Type B pancreatic cell (in vitro differentiated cells): ENCODE data around the gene AASDH. TPM values are rescaled to one million over a fixed set of nuclear protein-coding genes. Genes with fewer than 3 reads are reported as not detected.

Source experiments
- DNase-seq: peaks from one replicate; pipeline ENCODE4 v3.0.0; 2021; ENCODE audit warnings: mixed read lengths; ENCODE audit not compliant: unreplicated experiment; ENCODE audit errors: extremely low spot score
- H3K27ac Mint-ChIP-seq: 2 replicates; pipeline ENCODE4 v1.8.0; 2021; ENCODE audit warnings: mild to moderate bottlenecking, mixed read lengths
- H3K27me3 Mint-ChIP-seq: 2 replicates; pipeline ENCODE4 v1.8.0; 2021; ENCODE audit warnings: mixed read lengths
- H3K36me3 Mint-ChIP-seq: 2 replicates; pipeline ENCODE4 v1.8.0; 2021; ENCODE audit warnings: mixed read lengths
- H3K4me1 Mint-ChIP-seq: one replicate; pipeline ENCODE4 v1.8.0; 2021; ENCODE audit warnings: mixed read lengths; ENCODE audit not compliant: unreplicated experiment
- H3K4me3 Mint-ChIP-seq: 2 replicates; pipeline ENCODE4 v1.8.0; 2021; ENCODE audit warnings: mild to moderate bottlenecking, mixed read lengths
- H3K9me3 Mint-ChIP-seq: 2 replicates; pipeline ENCODE4 v1.8.0; 2021; ENCODE audit warnings: mixed read lengths
- CTCF ChIP-seq: fragments of 200-600 bp; sonication (generic); conservative IDR thresholded peaks from 2 replicates; pipeline ENCODE4 v1.5.0; 2021; ENCODE audit warnings: antibody characterized with exemption, mild to moderate bottlenecking
- total RNA-seq: library from RNA; stranded (reverse); gene quantifications from 2 replicates; pipeline ENCODE4 v1.2.1, GENCODE V29; 2021; ENCODE audit warnings: low replicate concordance

Gene AASDH
- total RNA-seq, 1 donor from 2014 or later, result 19.2 TPM

- no peak overlapping the region for H3K27ac Mint-ChIP-seq
- no peaks in the 10 kb centered on the region for H3K9me3 Mint-ChIP-seq
- peaks cover 18% of the 10 kb centered on the region for H3K36me3 Mint-ChIP-seq
Observed at GRCh38 chr4:56315041-56315440, 72.2 kb downstream of the AASDH start.

GRCh38 chr4:56314207-56314915 lies 72.9 kb downstream of the AASDH start:
- Mint-ChIP-seq H3K9me3 (no peaks in the 10 kb centered on the region), H3K36me3 (peaks cover 18% of the 10 kb centered on the region), H3K27me3 (no peaks in the 10 kb centered on the region), H3K4me1 (no peaks in the 10 kb centered on the region), H3K4me3 (no peak overlapping the region), H3K27ac (no peak overlapping the region)
- TF ChIP-seq CTCF, result no peak
- no peak for DNase-seq

More at GRCh38 chr4:56315041-56315440, 72.2 kb downstream of the AASDH start:
- no peak overlapping the region for H3K4me3 Mint-ChIP-seq
- no peaks in the 10 kb centered on the region for H3K27me3 Mint-ChIP-seq
- no peaks in the 10 kb centered on the region for H3K4me1 Mint-ChIP-seq
- no peak for DNase-seq
- no peak for TF ChIP-seq CTCF

- TF ChIP-seq CTCF, result no peak
- DNase-seq, result no peak
- H3K36me3 Mint-ChIP-seq, result peaks cover 22% of the 10 kb centered on the region
- H3K27ac Mint-ChIP-seq, result no peak overlapping the region
- H3K9me3 Mint-ChIP-seq, result no peaks in the 10 kb centered on the region
- no peaks in the 10 kb centered on the region for H3K4me1 Mint-ChIP-seq
- no peaks in the 10 kb centered on the region for H3K27me3 Mint-ChIP-seq
- no peak overlapping the region for H3K4me3 Mint-ChIP-seq
Observed at GRCh38 chr4:56313132-56313531, 74.2 kb downstream of the AASDH start.

GRCh38 chr4:56311299-56311975 lies 75.9 kb downstream of the AASDH start:
- Mint-ChIP-seq H3K9me3 (no peaks in the 10 kb centered on the region), H3K27ac (no peak overlapping the region), H3K36me3 (peaks cover 25% of the 10 kb centered on the region), H3K27me3 (no peaks in the 10 kb centered on the region), H3K4me3 (no peak overlapping the region), H3K4me1 (no peaks in the 10 kb centered on the region)
- no peak for DNase-seq
- TF ChIP-seq CTCF, result no peak

- no peak overlapping the region for H3K4me3 Mint-ChIP-seq
- no peak overlapping the region for H3K27ac Mint-ChIP-seq
- H3K9me3 Mint-ChIP-seq, result no peaks in the 10 kb centered on the region
- no peak for TF ChIP-seq CTCF
- peaks cover 27% of the 10 kb centered on the region for H3K36me3 Mint-ChIP-seq
- no peaks in the 10 kb centered on the region for H3K27me3 Mint-ChIP-seq
- DNase-seq, result no peak
- H3K4me1 Mint-ChIP-seq, result peaks cover 3% of the 10 kb centered on the region
Observed at GRCh38 chr4:56310401-56311125, 76.7 kb downstream of the AASDH start.
